GM19324 (cell line): Measurements from ENCODE around the gene CTIF.

Source experiments
- ATAC-seq: cut with Tn5 transposase; IDR thresholded peaks from one replicate; pipeline ENCODE4 v1.9.1; 2021; ENCODE audit warnings: mild to moderate bottlenecking, moderate library complexity; ENCODE audit not compliant: unreplicated experiment, low FRiP score

The CTIF gene

GRCh38 chr18:48719974-48720654, 181.3 kb downstream of the CTIF start:
- no peak for ATAC-seq

GRCh38 chr18:48720655-48721025, 181.8 kb downstream of the CTIF start:
- no peak for ATAC-seq

DNA sequence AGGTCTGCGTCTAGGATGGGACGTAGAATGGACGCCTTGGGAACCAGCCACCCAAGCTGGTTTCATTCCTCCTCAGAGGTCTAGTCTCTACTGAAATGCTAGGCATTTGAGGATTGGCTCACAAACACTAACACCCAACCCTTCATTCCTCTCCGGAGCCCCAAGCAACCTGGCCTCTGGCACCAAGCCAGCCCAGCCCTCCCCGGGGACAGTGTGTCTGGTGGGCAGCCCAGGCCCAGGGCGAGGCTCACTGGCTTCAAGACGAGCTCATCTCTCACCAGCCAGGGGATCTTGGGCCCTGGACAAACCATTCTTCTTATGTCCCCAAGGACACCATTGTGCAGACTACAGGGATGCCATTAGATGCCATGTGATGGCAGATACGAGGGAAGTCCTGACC, 182.5 kb downstream of the CTIF start:
- ATAC-seq, result no peak

GRCh38 chr18:48723016-48723415, 184.2 kb downstream of the CTIF start:
- no peak for ATAC-seq

GRCh38 chr18:48723837-48724236, 185.0 kb downstream of the CTIF start:
- no peak for ATAC-seq

DNA sequence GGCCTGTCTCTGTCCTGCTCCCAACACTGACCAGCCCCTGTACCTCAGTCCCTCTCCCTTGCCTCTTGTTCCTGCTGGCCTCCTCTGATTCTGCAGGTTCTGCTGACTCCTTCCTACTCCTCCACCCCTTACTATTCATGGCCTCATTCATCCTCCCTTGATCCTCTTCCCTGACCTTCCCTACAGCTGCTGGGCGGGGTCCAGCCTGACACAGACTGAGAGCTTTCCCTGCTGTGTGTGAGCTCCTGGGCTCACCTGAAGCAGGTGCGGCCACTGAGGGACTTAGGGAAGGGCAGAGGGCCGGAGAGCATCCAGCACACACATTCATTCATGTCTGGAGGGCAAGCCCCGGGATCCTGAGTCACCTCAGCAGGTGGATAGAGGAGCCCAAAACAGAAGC, 185.6 kb downstream of the CTIF start:
- no peak for ATAC-seq

- no peak for ATAC-seq
Observed at GRCh38 chr18:48724939-48725338, 186.1 kb downstream of the CTIF start.

DNA sequence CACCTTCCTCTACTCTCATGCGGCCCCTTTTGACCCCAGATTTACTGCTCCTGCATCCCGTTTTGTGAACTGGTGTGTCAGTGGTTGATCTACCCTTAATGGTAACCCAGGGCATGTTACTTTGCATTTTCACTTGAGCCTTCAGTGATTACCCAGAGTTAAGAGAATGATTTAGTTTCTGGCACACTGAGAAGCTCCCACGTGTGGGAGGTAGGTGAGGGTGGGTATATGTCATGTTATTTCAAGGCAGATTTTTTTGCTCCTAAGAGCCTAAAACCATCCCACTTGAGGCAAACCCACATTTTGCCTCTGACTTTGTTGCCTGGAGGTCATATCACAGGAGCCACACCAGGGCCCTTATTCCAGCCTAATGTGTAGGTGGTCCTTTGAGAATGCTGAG, 186.7 kb downstream of the CTIF start:
- ATAC-seq, result no peak

DNA sequence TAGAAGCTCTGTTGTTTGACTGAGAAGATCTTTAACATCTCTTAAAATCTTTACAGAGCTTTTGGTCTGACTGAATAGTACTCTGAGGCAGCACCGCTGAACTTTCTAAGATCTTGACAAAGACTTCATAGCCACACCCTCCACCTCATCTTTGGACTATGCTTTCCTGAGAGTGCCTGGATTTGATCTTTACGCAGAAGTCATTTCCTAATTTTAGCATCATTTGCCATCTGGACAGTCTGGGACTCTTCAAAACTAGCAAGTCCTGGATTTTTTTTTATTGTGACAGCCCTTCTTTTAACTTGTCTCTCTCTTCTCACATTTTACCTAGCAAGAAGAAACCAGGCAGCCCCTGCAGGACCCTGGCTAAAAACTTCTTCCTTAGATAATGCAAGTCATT, 188.8 kb downstream of the CTIF start:
- no peak for ATAC-seq

DNA sequence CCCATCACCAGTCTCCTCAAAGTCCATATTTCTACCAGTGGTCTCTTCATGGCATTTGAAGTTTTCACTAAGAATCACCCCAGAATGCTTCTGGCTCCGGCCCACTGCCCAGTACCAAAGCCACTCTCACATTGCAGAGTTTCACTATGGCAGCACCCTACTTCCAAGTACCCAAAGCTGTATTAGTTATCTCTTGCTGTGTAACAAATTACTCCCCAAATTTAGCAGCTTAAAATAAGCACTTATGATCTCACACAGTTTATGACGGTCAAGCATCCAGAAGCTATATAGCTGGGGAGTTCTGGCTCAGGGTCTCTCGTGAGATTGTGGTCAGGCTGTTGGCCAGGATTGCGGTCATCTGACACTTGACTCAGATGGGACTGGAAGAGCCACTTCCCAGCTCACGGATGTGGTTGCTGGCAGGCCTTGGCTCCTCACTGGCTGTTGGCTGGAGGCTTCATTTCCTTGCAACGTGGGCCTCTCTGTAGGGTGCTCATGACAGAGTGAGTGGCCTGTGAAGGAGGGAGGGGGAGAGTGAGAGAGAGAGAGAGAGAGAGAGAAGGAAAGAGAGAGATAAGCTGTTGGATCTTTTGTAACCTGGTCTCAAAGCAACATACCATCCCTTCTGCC, 189.5 kb downstream of the CTIF start:
- no peak for ATAC-seq

GRCh38 chr18:48729404-48729803, 190.6 kb downstream of the CTIF start:
- ATAC-seq, result no peak

GRCh38 chr18:48730010-48730409, 191.2 kb downstream of the CTIF start:
- no peak for ATAC-seq

DNA sequence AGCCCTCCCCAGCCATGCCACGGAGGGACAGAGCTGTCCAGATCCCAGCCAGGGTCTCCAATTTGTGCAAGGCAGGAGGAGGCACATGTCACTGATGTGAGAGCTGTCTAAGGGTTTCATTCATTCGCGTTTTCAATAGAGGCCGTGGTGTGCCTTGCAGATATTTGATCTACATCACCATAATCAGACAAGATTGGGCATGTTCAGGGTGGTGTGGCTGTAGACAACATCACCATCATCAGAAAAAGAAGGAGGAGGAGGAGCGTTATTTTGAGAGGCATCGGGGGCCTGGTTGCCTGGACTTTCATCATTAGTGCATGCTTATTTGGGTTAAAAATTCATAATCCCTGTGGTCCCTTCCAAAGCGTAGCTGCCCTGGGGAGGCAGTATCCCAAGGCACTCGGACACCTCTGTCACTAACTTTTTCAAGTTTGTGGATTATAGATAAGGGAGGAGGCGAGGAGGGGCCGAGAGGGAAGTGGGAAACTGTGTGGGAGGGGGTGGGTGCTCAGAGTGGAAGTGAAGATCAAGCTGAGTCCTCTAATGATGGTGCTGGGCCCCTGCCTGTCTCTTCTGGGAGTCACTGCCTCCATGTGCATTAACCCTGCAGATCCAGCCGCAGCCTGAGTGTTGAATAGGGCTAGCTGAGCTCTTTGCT, 194.1 kb downstream of the CTIF start:
- ATAC-seq, result no peak

DNA sequence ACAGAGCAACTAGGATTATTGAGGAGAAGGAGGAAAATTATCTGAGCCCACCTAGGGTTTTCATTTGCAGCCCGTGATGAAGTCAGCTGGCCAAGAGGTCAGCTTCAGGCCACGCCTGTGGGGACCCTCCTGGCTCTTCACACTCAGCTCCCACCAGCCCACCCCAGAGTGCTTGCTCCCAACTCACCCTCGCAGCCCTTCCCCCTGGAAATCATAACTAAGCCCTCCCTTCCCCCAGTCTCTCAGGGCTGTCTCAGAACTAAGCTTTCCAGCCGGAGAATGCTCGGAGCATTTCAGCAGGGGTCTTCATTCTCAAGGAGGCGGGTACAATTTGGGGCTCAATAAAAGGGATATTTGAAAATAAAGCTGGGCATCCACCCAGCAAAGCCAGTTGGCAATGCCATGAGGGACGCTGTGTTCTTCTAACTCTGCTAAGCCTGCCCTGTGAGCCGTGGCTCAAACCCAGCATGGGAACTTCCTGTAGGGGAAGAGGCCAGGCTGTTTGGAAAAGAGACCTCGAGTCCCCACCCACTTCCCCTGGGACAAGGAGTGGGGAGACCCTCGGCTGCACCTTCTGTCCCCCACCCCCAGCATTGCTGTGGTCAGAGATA, 194.9 kb downstream of the CTIF start:
- no peak for ATAC-seq

- ATAC-seq, result no peak
Observed at GRCh38 chr18:48734460-48734859, 195.6 kb downstream of the CTIF start.

GRCh38 chr18:48735080-48735676, 196.3 kb downstream of the CTIF start:
- ATAC-seq, result no peak

- no peak for ATAC-seq
Observed at GRCh38 chr18:48735681-48736255, 196.9 kb downstream of the CTIF start.

- no peak for ATAC-seq
Observed at GRCh38 chr18:48736321-48737260, 197.8 kb downstream of the CTIF start.

DNA sequence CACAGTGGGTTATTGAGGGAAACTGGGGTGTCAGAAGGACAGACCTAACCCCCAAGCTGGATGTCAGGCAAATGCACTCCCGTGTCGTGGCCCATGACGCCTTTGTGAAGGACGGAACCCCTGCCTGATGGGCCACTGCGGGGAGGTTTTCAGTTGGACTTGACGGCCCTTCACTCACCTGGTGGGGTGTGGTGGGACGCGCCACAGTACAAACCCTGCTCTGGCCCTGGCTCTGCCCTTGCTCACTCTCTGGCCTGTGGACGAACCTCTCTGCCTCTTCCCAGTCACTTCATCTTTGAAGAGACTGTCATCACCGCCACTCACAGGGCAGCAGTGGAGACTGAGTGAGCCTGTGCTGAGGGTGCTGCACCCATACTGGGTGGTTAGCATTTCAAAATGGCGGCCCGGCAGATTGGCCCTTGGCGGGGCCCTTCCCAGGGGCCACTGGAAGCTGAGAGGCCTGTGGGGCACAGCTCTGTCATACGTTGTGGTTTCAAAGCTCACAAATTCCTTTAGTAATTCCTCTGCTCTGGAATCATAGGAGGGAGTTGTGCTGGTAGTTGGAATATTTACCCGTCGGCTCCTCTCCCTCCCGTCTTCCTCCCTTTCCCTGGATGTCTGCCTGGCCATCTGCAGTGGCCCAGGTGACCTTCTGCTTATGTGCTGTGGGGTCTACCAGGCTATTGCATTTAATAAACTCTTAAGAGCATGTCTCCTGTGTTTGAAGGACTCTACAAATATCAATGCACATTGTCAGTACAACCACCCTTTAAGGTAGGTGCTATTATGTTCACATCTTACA, 200.6 kb downstream of the CTIF start:
- ATAC-seq, result no peak
